Loucy (cell line): ENCODE data around the gene TSPAN3.

Experiments used
- CTCF ChIP-seq: fragments of 200-600 bp; sonication (generic); conservative IDR thresholded peaks from 2 replicates; pipeline ENCODE4 v1.5.1; 2014; ENCODE audit warnings: mild to moderate bottlenecking, antibody characterized with exemption, low read length
- EZH2phosphoT487 ChIP-seq: fragments of 200-600 bp; IDR thresholded peaks from 2 replicates; pipeline ENCODE4 v1.6.1; 2018; ENCODE audit warnings: antibody characterized with exemption, mild to moderate bottlenecking, moderate library complexity, borderline replicate concordance

DNA sequence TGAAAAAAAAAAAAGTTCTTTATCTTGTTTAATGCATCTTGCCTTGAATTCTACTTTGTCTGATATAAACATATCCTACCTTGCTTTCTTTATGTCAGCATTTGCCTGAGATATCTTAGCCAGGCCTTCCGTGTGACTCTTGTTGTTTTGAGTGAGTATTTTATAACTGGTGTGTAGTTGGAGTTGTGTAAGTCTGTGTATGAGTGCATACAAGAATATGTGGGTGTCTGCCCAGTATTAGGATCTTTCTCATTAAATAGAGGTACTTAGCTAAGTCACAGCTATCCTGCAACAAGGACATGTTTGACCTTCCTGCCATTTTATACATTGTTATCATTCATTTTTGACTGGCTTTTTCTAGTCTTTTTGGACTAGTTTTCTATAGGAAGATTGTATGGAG lies 22.5 kb upstream of the TSPAN3 start:
- TF ChIP-seq CTCF (no peak), EZH2phosphoT487 (no peak)
